GM21515 (cell line): ENCODE results near the gene ECE2.
"Not testable (repeated sequence)": the region's sequence is repeated elsewhere in the genome, so short reads cannot be mapped to it uniquely, and the experiment has no call there.

Experiments used
- ATAC-seq: cut with Tn5 transposase; IDR thresholded peaks from one replicate; pipeline ENCODE4 v1.9.1; 2021; ENCODE audit not compliant: unreplicated experiment

The ECE2 gene

DNA sequence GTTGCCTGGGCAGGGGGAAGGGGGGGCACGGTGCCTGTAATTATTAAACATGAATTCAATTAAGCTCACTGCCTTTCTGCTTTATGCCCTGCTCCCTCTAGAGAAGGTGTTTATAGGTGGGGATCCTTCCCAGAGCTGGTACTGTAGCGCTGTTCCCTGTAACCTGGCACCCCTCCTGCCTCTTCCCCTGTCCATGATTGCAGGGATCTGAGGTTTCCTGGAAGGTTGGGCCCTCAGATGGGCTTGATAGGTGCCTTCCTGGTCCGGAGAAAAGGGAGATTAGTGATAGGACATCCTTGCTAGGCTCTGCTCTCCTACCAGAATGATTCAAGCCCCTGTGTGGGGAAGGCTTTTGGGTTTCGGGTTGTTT is 59.5 kb downstream of the ECE2 start:
- peak; percentile 4 for ATAC-seq

DNA sequence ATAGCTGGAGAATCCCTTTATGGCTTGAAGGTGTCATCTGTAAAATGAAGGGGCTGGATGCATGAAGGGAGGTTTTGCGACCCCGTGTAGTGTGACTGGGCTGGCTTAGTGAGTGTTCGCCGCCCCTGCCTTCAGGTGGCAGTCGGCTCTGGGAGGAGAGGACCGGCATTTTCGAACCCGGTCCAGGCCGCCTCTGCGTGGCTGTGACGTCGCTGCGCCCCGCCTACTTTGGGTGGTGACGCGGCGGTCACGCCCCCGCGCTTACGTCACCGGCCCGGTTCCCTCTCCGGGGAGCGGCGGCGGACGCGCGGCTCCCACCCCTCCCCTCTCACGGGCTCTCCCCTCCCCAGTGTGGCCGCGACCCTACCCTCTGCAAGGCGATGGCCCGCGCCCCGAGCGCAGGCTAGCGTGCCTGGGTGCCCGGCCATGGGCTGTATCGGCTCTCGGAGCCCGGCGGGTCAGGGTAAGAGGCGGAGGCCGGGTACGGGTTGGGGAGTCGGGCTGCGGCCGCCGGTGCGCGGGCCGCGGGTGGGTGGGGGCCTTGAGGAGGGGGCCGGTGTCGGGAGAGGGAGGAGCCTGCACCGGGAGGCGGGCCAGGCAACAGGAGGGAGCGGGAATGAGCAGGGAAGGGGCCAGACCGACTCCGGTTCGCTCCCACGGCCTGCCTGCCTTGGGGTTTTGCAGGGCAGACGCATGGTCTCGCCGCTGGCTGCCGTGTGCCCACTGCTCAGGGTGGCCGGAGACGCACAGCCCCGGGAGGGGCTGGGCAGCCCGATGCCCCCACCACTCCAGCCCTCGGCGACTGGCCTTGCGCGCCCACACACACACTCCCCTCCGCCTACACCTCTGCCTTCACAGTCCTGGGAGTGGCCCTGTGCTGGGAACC is 60.1 kb downstream of the ECE2 start:
- ATAC-seq, result peak; percentile 84

GRCh38 chr3:184336547-184337398 is 61.0 kb downstream of the ECE2 start:
- no peak for ATAC-seq

- no peak for ATAC-seq
Measured at GRCh38 chr3:184337399-184337714, 61.5 kb downstream of the ECE2 start, which contains the start of gene FAM131A. Gene FAM131A (plus strand): TSS chr3:184337600. CDS start chr3:184337631, 31 bp downstream.

DNA sequence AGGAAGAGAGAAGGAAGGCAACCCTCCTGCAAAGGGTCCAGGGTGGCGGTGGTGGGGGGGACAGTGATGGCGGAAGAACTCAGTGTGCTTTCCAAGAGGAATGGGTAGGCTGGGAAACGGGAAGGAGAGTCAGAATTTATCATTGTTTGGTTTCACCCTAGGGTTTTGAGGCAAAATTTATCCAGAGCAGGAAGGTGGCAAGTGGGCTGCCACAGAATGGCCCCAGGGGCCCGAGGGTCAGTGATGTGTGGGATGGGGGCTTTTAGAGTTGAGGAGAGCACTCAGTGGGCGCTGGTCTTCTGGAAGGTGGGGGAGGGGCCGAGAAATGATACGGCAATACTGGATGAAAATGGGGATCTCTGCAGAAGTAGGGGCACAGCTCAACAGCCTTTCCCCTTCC is 62.2 kb downstream of the ECE2 start:
- ATAC-seq, result no peak

- no peak for ATAC-seq
Measured at GRCh38 chr3:184338511-184338945, 62.7 kb downstream of the ECE2 start.

DNA sequence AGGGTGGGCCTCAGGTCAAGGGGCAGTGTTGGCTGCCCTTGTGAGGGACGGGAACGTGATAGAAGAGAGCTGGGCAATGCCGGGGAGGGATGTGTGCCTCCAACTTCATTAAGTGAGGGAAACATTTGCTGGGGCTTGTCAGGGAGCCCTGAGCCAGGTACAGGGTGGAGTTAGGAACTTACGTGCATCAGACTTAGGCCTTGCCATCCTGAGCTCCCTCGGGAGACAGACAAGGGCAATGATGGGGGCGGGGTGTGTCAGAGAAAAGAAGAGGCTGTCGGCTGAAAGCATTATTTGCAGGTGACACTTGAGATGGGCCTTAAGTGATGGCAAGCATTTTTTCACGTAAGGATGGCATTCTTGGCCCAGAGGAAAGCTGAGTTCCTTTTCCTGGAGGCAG is 63.2 kb downstream of the ECE2 start:
- ATAC-seq, result no peak

GRCh38 chr3:184339451-184340135 is 63.8 kb downstream of the ECE2 start:
- not testable (repeated sequence) for ATAC-seq

GRCh38 chr3:184341925-184342324 is 66.1 kb downstream of the ECE2 start:
- ATAC-seq, result no peak
